Measurements from ENCODE around the gene DCLRE1C. TPM values are rescaled to one million over a fixed set of nuclear protein-coding genes. Genes with fewer than 3 reads are reported as not detected.

DCLRE1C gene
- total and polyA plus RNA-seq, 2 donors (not counting 3 experiments of a cell fraction or from before 2014, with no cell fraction given) = 2.1 to 15.8 TPM

DNA sequence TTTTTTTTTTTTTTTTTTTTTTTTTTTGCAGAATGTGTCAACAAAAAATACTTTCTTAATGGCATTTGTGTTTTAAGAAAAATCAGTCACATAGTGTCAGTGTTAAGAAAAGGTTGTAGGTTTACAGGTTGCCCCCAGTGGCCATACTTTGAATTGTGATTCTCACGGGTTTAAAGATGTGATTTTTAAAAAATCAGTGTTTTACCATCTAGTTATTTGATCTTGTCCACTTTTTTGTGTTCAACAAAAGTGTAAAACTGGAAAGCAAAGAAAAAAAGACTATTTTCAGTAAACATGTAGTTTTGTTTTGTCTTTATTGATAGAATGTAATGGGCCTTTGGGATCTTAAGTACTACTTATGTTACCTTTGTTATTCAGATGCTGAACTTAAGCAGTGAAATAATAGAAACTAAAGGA lies 49.6 kb downstream of the DCLRE1C start:
- H3K79me2 ChIP-seq (ENCODE audit: control insufficient read depth, insufficient read depth, low read length) = no peaks in the 10 kb centered on the region
- dilution Hi-C loops (cut with MboI; ENCODE audit: extremely low pct_ligation_motif_present, low sequenced_read_pairs) (no loop called here), intact Hi-C loops (cut with micrococcal nuclease) (no loop called here)
- peaks cover 2% of the 10 kb centered on the region for H3K9me1 ChIP-seq (replicated peaks; ENCODE audit: control insufficient read depth, extremely low read depth, insufficient read depth, low read length)
- no peak overlapping the region for H3K4me2 ChIP-seq (ENCODE audit: insufficient read depth, low read length)
- DNase-seq (ENCODE audit: low read depth, low spot score) = peak; percentile 42
- H3K9ac ChIP-seq (replicated peaks; ENCODE audit: extremely low read depth, insufficient read depth, low read length) = no peak overlapping the region
- H3K27ac ChIP-seq (ENCODE audit: insufficient read depth, low read depth, low read length) = no peak overlapping the region
- no TSS peak for BruUV-seq (replicated peaks)
- no peaks in the 10 kb centered on the region for H3K9me3 ChIP-seq (replicated peaks; ENCODE audit: control insufficient read depth, insufficient read depth, low read length)
- peaks cover 0 to 22% of the 10 kb centered on the region in 2 experiments for H3K36me3 ChIP-seq (ENCODE audit: control insufficient read depth in 2 of 2, extremely low read depth in 1 of 2, insufficient read depth in 2 of 2, low read length in 2 of 2)
- ChIA-PET CTCF (interaction anchor here (0.7 to 2.0 kb wide), 4 partner anchors 13 to 66 kb away, joined by 3 to 7 read pairs (median 4); partner anchors contain the start of genes CDNF, HSPA14 and MSANTD7), POLR2A (no interaction called here)
- H3K27me3 ChIP-seq (ENCODE audit: control insufficient read depth in 2 of 2, insufficient read depth in 2 of 2, low read length in 2 of 2) = no peaks in the 10 kb centered on the region
- H2AFZ ChIP-seq (ENCODE audit: low read depth, low read length) = no peak overlapping the region
- FAIRE-seq = peak; percentile 38
- H3K4me3 ChIP-seq (replicated peaks in 1 of 3; ENCODE audit: insufficient read depth in 1 of 3, low read depth in 1 of 3, low read length in 3 of 3) = no peak overlapping the region
- no peaks in the 10 kb centered on the region for H4K20me1 ChIP-seq (replicated peaks; ENCODE audit: control insufficient read depth, extremely low read depth, insufficient read depth, low read length)
- no peaks in the 10 kb centered on the region for H3K4me1 ChIP-seq (ENCODE audit: control insufficient read depth, extremely low read depth, insufficient read depth, low read length)
- TF ChIP-seq, protein P1, sequence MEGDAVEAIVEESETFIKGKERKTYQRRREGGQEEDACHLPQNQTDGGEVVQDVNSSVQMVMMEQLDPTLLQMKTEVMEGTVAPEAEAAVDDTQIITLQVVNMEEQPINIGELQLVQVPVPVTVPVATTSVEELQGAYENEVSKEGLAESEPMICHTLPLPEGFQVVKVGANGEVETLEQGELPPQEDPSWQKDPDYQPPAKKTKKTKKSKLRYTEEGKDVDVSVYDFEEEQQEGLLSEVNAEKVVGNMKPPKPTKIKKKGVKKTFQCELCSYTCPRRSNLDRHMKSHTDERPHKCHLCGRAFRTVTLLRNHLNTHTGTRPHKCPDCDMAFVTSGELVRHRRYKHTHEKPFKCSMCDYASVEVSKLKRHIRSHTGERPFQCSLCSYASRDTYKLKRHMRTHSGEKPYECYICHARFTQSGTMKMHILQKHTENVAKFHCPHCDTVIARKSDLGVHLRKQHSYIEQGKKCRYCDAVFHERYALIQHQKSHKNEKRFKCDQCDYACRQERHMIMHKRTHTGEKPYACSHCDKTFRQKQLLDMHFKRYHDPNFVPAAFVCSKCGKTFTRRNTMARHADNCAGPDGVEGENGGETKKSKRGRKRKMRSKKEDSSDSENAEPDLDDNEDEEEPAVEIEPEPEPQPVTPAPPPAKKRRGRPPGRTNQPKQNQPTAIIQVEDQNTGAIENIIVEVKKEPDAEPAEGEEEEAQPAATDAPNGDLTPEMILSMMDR (IDR thresholded peaks at IDR 0.05; ENCODE audit: extremely low read depth in 1 of 2, insufficient read depth in 1 of 2, low read depth in 1 of 2, low read length in 2 of 2) = peak; percentile 33 to 44
- TF ChIP-seq JUN (IDR thresholded peaks at IDR 0.05; ENCODE audit: borderline replicate concordance, insufficient read depth, insufficient read length, low read depth) = no peak
- no peak for TF ChIP-seq FOS (IDR thresholded peaks at IDR 0.05; ENCODE audit: borderline replicate concordance, insufficient read depth, low read length)
- no peak for TF ChIP-seq EZH2 (IDR thresholded peaks at IDR 0.05; ENCODE audit: borderline replicate concordance, low read depth, low read length, severe bottlenecking)

DNA sequence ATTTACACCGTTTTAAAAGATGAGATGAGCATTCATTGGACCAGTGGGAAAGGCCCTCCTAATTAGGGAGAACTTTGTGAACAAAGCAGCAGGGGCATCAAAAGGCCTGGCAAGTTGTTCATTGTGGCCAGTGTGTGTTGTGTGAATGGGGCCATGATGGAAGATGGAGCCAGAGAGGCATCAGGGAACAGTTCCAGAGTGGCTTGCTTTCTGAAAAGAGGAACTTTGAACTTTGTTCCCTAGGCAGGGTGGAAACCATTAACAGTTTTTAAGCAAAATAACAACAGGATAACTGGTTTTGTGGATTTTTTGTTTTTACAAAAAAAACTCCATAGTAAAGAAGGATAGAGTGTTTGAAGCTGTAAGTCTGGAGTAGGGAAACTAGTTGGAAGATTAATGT lies 62.7 kb downstream of the DCLRE1C start:
- Histone ChIP-seq H3K4me2 (ENCODE audit: insufficient read depth, low read length) (no peak overlapping the region), H3K9me1 (replicated peaks; ENCODE audit: control insufficient read depth, extremely low read depth, insufficient read depth, low read length) (no peaks in the 10 kb centered on the region), H2AFZ (ENCODE audit: low read depth, low read length) (no peak overlapping the region), H3K9me3 (replicated peaks; ENCODE audit: control insufficient read depth, insufficient read depth, low read length) (no peaks in the 10 kb centered on the region), H3K4me1 (ENCODE audit: control insufficient read depth, extremely low read depth, insufficient read depth, low read length) (no peaks in the 10 kb centered on the region), H3K79me2 (ENCODE audit: control insufficient read depth, insufficient read depth, low read length) (peaks cover 78% of the 10 kb centered on the region), H3K27me3 (ENCODE audit: control insufficient read depth in 2 of 2, insufficient read depth in 2 of 2, low read length in 2 of 2) (no peaks in the 10 kb centered on the region), H3K27ac (ENCODE audit: insufficient read depth, low read depth, low read length) (no peak overlapping the region), H3K9ac (replicated peaks; ENCODE audit: extremely low read depth, insufficient read depth, low read length) (no peak overlapping the region), H3K4me3 (replicated peaks in 1 of 3; ENCODE audit: insufficient read depth in 1 of 3, low read depth in 1 of 3, low read length in 3 of 3) (no peak overlapping the region), H3K36me3 (ENCODE audit: control insufficient read depth in 2 of 2, extremely low read depth in 1 of 2, insufficient read depth in 2 of 2, low read length in 2 of 2) (peaks cover 0 to 2% of the 10 kb centered on the region in 2 experiments), H4K20me1 (replicated peaks; ENCODE audit: control insufficient read depth, extremely low read depth, insufficient read depth, low read length) (no peaks in the 10 kb centered on the region)
- FAIRE-seq (no peak), DNase-seq (ENCODE audit: low read depth, low spot score) (no peak)
- ChIA-PET CTCF (no interaction called here), POLR2A (no interaction called here)
- dilution Hi-C loops (cut with MboI; ENCODE audit: extremely low pct_ligation_motif_present, low sequenced_read_pairs) (no loop called here), intact Hi-C loops (cut with micrococcal nuclease) (no loop called here)
- TF ChIP-seq GATA2 (IDR thresholded peaks at IDR 0.05; ENCODE audit: insufficient read depth, insufficient read length, low read depth, low read length) (no peak), MYC (IDR thresholded peaks at IDR 0.05; ENCODE audit: low read depth, low read length) (no peak)
- no TSS peak for BruUV-seq (replicated peaks)

Measured in endothelial cell of umbilical vein (primary cell).